GM21528 (cell line): Measurements from ENCODE around the gene IZUMO2.
"Not testable (repeated sequence)": the region's sequence is repeated elsewhere in the genome, so short reads cannot be mapped to it uniquely, and the experiment has no call there.

Experiments
- ATAC-seq: cut with Tn5 transposase; IDR thresholded peaks from one replicate; pipeline ENCODE4 v1.9.1; 2021; ENCODE audit warnings: mild to moderate bottlenecking, moderate library complexity; ENCODE audit not compliant: unreplicated experiment, low FRiP score

IZUMO2 gene

DNA sequence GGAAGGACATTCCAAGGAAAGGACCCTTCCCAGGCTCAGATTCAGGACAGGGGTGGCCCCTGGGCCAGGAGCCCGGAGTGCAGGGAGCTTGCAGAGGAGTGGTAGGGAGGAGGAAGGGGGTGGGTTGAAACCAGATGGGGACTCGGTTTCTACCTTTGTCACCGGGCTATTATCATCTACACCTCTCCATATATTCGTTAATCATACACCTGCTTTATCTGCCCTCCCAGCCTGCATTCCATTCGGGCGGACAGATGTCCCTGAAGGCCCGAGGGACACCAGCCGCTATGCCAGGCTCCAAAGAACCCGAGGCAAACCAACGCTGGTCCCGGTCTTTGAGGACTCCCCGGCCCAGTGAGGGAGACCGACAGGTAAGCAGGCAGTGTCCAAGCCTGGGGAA is 24.9 kb upstream of the IZUMO2 start:
- ATAC-seq: no peak

DNA sequence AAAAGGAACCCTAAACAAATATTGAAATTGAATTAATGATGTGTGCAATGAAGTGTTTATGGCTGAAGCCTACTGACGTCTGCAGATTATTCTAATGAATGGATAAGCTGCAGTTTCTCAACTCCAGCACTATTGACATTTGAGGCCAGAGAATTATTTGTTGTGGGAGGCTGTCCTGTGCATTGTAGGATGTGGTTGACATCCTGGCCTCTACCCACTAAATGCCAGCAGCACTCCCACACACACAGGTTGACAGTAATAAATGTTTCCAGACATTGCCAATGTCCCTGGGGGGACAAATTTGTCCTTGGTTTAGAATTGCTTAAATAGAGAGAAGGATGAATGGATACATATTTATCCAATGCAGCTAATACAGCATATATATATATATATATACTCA is 21.1 kb upstream of the IZUMO2 start:
- no peak for ATAC-seq

DNA sequence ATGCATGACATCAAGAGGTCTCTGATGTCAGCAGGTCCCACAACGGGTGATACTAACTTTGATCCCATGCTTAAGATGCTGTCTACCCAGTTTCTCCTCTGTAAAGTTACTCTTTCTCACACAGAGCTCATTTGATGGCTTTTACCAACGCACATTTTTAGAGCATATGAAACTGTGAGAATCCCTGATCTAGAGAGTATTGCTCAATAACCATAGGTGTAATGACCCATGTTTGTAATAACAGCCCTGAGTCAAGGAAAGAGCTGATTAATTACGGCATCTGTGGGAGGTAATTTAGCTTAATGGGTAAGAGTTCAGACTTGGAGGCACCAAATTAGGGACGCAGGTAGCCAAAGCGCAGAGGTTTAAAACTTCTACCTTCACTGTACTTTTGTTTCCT is 18.0 kb upstream of the IZUMO2 start:
- no peak for ATAC-seq

DNA sequence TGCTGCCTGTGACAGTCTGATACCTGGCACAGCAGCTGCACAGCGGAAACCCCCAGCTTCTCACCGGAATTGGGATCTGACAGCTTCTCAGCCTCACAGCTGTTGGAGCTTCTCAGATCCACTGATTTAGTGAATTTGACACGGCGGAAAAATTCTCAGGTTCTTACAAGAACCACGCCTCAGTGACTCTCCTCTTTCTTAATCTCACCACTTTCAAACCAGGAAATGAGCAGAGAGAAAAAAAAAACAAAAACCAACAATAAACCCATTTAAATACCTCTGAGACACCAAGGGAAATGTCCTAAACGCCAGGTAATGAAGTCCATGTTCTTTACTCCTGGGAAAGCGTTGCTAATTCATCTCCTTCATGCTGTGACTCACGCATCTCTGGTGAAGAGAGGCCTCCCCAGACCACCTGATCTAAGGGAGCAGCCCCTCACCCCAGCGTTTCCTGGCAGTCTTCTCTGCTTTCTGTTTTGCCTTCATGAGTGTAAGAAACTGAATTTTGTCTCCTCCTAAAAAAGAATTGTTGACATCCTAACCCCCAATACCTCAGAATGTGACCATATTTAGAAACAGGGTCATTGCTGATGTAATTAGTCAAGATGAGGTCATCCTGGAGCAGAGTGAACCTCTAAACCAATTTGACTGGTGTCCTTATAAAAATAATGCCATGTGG is 15.9 kb upstream of the IZUMO2 start:
- no peak for ATAC-seq

DNA sequence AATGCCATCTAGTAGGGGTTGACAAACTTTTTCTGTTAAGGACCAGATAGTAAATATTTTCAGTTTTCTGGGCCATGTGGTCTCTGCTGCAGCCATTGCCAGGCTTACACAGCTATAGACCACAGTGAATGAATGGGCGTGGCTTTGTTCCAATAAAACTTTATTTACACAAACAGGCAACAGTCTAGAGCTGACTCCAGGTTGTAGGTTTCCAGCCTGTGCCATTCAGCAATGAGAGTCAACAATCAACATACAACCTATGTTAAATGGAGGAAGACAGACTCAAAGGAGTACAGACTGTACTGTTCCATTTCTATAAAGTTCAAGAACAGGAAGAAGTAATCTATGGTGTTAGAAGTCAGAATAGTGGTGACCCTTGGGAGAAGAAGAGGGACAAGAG is 15.2 kb upstream of the IZUMO2 start:
- no peak for ATAC-seq

DNA sequence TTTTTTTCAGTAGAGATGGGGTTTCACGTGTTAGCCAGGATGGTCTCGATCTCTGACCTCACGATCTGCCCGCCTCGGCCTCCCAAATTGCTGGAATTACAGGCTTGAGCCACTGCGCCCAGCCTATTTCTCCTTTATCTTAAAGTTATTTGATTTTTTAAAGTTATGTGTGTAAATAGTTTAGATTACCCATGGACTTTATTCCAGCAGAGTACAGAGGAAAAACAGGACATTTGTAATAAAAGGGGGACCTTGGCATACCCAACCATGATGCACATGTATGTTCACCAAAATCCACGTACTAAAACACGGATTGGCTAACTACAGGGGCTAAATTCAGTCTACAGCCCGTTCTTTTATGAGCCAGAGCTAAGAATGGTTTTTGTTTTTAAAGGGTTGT is 13.7 kb upstream of the IZUMO2 start:
- ATAC-seq: no peak

DNA sequence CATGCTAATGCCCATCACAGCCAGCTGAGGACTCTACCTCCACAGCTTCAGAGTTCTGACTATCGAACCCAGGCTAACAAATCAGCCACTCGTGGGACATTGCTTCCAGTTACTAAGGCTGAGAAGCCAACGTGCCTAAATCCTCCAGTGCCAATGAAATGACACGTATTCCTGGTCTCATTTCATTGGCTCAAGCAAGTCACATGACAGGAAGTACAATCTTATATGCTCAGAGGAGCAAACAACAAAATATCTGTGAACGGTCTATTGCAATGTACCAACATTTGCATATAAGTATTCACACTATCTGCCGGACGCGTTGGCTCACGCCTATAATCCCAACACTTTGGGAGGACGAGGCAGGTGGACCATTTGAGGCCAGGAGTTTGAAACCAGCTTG is 12.8 kb upstream of the IZUMO2 start:
- no peak for ATAC-seq

DNA sequence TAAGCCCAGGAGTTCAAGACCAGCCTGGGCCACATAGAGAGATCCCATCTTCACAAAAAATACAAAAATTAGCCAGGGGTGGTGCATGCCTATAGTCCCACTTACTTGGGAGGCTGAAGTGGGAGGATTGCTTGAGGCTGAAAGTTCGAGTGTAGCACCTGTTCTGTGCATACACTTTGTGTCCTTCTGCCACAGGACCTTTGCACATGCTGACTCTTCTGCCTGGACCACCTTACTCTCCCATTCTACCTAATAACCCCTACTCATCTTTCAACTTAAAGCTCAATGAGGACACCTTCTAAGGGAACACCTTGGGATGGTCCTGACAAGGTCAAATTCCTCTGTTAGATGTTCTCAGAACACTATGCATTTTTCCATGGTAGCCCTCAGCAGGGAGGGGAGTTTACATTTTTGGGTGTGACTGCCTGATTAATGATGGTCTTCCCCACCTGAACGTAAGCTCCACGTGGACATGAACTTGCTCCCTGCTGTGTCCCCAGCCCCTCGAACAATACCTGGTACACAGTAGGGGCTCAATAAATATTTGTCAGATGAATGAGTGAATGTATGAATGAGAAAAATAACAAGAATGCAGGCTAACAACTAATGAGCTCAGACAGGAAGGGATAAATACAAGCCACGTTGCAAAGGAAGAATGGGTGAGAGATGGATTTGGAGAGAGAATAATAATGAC is 11.2 kb upstream of the IZUMO2 start:
- no peak for ATAC-seq

DNA sequence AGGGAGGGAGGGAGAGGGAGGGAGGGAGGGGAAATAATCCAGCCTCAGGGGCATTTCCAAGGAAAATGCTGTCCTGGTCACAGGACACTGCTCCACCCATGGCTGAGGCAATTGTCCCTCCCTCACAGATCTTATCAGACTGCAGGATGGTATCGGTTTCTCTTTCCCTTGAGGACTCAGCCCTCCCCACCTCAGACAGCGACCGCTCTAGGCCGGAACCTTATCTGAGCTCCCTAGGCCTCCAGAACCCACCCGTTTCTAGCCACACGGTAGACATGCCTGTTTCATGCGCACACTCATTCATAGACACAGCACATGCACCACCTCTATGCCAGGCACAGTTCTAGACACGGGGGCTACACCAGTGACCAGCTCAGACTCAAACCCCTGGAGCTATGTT is 10.0 kb upstream of the IZUMO2 start:
- no peak for ATAC-seq

DNA sequence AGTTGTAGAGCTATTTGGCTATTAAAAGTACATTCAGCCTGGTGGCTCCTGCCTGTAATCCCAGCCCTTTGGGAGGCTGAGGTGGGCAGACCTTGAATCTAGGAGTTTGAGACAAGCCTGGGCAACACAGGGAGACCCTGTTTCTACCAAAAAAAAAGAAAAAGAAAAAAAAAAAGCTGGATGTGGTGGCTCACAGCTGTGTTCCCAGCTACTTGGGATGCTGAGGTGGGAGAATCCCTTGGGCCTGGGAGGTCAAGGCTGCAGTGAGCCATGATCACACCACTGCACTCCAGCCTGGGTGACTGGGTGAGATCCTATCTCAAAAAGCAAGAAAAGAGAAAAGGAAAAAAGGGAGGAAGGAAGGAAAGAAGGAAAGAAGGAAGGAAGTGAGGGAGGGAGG is 9.6 kb upstream of the IZUMO2 start:
- ATAC-seq: no peak

DNA sequence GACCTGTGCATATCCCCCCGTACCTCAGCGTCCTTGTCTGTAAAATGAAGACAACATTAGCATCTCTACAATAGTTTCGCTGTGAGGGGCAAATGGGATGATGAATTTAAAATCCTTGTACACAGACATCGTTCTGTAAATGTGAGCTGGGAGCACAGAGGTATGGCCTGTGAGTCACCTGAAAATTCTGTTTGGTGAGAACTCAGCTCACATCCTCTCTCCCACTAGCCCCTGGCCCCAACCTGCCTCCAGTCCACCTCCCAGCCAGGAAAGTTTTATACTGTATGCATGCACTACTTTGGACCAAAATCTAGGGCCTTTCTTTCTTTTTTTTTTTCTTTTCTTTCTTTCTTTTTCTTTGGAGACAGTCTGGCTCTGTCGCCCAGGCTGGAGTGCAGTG is 8.7 kb upstream of the IZUMO2 start:
- no peak for ATAC-seq

DNA sequence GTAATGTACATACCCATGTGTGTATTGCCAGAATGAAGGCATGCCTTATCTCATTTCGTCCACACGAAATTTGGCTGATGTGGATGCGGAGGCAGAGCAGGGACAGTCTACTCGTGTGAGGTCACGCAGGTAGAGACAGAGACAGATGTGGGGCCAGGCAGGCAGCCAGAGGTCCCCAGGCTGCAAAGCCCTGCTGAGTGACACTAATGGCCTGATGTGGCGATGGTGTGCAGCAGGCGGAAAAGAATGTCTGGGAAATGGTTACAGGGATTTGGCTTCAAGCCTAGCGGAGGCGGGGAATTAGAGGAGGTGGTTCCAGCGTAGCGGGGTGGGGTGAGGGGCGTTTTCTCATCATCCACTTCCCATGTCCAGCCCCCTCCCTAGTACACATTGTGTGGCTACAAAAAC is 4.2 kb upstream of the IZUMO2 start:
- no peak for ATAC-seq

DNA sequence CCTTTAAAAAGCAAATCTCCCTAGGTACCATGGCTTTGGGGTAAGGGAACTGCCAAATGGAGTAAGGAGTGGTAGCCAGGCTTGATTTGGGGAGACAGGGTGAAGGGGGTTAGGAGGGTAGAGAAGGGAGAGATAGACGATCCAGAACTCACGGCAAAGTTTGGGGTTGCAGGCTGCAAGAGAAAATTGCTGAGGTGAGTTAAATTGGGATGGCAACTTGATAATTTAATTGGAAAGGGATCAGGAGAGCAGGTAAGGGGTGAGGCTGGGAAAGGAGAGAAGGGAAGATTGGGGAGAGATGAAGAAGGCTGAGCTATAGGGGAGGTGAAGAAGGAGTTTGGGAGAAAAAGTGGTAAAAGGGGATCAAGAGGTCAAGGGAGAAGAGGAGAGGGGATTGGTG is 4.0 kb downstream of the IZUMO2 start:
- ATAC-seq: no peak

DNA sequence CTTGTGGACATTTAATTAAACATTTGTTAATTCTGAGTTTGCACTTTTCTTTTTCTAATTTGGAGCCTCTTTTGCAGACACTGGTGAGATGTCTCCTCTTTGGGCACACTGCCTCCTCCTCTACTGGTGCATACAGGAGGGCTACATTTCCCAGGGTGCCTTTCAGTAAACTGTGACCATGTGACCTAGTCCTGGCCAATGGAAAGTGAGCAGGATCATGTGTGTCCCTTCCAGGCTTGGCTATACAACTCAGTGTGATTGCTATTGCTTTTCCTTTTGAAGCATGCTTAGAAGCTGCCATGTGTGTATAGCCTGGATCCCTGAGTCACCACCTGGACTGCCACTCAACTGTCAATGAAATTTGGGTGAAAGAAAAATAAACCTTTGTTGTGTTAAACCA is 4.5 kb downstream of the IZUMO2 start:
- ATAC-seq: no peak

DNA sequence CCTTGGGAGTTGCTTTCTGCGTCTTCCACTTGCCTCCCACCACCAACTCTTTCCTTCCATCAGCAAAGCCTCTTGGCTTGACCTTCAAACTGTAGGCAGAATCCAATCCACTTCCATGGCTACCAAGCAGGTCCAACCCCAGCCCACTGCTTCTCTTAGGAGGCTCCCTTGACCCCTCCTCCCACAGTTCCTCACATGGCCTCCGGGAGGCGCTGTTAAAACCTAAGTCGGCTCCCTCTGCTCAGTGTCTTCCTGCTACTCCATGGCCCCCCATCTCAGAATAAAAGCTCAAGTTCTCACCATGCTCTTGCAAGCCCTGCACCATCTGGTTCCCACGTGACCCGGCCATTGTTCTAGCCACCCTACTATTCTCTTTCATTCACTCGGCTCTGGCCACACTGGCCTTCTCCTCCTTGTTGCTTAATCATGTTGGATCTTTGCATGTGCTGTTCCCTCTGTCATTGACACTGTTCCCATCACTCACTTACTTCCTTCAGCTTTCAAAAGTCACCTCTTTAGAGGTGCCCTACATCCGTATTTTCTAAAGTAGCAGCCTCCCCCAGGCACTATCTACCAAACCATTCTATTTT is 7.5 kb downstream of the IZUMO2 start:
- no peak for ATAC-seq

DNA sequence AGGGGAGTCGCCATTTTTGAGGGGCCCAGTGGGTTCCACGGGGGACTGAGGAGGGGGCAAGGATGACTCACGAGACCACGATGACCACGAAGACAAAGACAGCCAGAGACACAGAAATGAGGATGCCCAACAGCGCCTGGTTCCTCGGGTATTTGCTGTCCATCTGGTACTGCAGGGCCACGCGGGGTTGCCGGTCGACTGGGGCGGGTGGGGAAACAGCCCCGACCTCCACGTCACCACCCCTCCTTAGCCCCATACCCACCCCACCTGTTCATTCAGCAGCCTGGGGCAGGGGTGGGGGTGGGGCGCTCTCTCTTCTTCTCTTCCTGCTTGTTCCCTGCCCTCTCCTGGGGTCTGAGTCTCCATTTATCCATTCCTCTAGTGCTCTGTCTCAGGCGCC is 8.6 kb downstream of the IZUMO2 start:
- ATAC-seq: no peak

DNA sequence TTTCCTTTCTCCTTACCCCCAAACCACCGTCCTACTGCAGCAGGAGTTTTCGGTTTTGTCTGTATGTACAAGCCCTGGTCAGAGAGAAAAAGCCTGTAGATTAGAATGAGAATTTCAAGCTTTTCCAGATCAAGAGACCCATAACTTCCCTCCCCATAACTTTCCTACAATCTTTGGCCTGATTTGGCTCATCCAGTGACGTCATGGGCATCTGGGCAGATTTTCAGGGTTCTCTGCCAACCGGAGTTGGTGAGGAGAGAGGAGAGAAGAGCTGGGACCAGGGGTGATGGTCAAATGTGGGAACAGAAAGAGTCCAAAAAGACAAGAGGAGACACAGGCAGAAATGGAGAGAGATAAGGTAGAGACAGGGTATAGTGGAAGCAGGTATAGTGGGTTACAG is 10.5 kb downstream of the IZUMO2 start:
- ATAC-seq: no peak

DNA sequence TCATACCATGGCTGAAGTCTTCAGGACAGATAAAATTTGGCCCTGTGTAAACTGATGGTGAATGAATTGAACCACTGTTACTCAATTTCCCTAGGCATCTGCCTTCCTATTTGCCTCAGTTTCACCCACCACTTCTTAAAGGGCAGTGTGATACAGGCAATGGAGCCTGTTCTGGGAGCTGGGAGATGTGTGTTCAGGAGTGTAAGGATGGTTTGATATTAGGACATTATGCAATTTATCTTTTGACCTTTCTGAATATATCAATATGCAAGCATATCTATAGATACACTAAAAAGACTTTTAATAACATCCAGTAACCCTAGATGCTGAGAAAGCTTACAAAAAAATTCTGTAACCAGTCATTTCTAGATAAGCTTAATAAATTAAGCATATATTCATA is 14.6 kb downstream of the IZUMO2 start:
- ATAC-seq: no peak

DNA sequence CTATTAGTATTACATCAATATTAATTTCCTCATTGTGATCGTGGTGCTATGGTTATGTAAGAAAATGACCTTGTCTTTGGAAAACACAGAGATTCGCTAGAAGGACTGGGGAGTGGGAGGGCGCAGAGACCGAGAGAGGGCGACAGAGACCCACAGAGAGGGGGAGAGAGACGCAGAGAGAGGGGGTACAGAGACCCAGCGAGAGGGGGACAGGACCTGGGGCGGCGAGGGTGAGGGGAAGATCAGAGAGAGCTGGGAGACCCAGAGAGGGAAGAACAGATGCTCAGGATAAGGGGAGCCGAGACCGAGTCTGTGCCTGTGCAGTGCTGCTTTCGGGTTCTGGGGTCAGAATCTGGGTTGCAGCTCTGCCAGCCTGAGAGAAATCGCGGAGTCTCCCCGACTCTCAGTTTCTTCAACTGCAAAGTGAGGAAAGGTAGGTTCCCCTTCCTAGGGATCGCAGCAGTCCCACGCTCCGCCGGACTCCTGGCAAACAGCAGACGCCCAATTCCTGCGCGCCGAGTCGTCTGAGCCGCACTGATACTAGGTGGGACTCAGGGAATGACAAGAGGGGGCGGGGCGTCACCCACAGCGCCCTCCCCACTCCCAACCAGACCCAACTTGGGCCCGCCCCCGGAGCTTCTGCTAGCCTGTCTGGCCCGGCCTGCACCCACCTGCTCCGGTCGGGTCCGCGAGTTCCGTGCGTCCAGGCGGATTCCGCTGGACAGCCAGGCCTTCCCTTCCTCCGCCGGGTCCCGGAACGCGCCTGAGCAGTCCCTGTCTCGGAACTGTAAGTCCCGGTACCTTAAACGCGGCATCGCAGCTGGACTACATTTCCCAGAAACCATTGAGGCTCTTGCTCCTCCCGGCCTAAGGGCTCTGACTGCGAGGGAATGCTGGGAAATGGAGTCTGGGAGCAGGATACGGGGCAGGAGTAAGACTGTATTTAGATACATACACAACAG is 15.3 kb downstream of the IZUMO2 start:
- ATAC-seq: no peak

DNA sequence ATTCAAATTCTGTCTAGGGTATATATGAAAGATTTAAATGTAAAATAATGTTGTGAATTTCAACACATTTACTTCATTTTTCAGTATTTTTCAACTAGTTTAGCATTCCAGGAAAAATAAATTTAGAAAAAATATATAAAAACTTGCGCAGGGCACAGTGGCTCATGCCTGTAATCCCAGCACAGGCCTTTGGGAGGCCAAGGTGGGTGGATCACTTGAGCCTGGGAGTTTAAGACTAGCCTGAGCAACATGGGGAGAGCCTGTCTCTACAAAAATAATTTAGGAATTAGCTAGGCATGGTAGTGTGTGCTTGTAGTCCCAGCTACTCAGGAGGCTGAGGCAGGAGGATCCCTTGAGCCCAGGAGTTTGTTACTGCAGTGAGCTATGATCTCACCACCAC is 21.2 kb downstream of the IZUMO2 start:
- ATAC-seq: not testable (repeated sequence)
